Left lung (tissue), 10 donors: ENCODE results near the gene FBXL12. TPM values are rescaled to one million over a fixed set of nuclear protein-coding genes. Genes with fewer than 3 reads are reported as not detected.

Experiments
- ATAC-seq: fragments of 200-7000 bp; cut with Tn5 transposase; one replicate; pipeline ENCODE4 v1.9.1; 2020; ENCODE audit warnings: moderate library complexity
- DNase-seq, 4 donors: peaks; one replicate each; pipeline ENCODE4 v3.0.0-alpha.2; 2013 to 2020
- H3K27ac ChIP-seq, 2 donors: fragments of 200-600 bp; sonication (generic) in 1 of 2; one replicate each; pipeline versions ENCODE4 v1.5.0 to v1.8.0; 2020 to 2021
- H3K27me3 ChIP-seq, 2 donors: fragments of 200-600 bp; sonication (generic) in 1 of 2; one replicate each; pipeline versions ENCODE4 v1.5.0 to v1.8.0; 2020 to 2021
- H3K36me3 ChIP-seq, 2 donors: fragments of 200-600 bp; sonication (generic) in 1 of 2; one replicate each; pipeline versions ENCODE4 v1.5.0 to v1.8.0; 2020 to 2021
- H3K4me1 ChIP-seq, 2 donors: fragments of 200-600 bp; one replicate each; pipeline ENCODE4 v1.8.0; 2021
- H3K4me3 ChIP-seq, 2 donors: fragments of 200-600 bp; sonication (generic) in 1 of 2; one replicate each; pipeline versions ENCODE4 v1.5.0 to v1.8.0; 2020 to 2021; ENCODE audit warnings: mild to moderate bottlenecking in 1 of 2
- H3K9me3 ChIP-seq, 2 donors: fragments of 200-600 bp; sonication (generic) in 1 of 2; one replicate each; pipeline versions ENCODE4 v1.5.0 to v1.8.0; 2020 to 2021
- CTCF ChIP-seq, 2 donors: fragments of 200-600 bp; sonication (generic) in 1 of 2; IDR thresholded peaks; one replicate each; pipeline versions ENCODE4 v1.5.0 to v1.8.0; 2021; ENCODE audit warnings: antibody characterized with exemption in 2 of 2
- intact Hi-C, 2 donors: fragments of 100-400 bp; cut with DNase I; formaldehyde crosslinking; loops; one replicate each; pipeline versions ENCODE4 v1.11.2 to v1.14.2; 2022
- polyA plus RNA-seq, 6 donors: library from polyadenylated mRNA; unstranded; fragments of 120-200 nt; gene quantifications; one replicate each; pipeline ENCODE4 v1.2.1, GENCODE V29; 2013; ENCODE audit not compliant: insufficient read length in 6 of 6
- total RNA-seq, 2 donors: library from RNA; stranded (reverse); fragmentation: NEBNext Ultra II Directional; extraction: Animal tissue kit (Norgen Biotek cat#: 25700); gene quantifications; one replicate each; pipeline ENCODE4 v1.2.1, GENCODE V29; 2021
- donor health status: DM: no; HTN: yes; CAD: no.
- donor health status: DM: no; HTN: no; CAD: no.

FBXL12 gene
- total and polyA plus RNA-seq, 8 donors, result 22.3 to 40.5 (median 33.9) TPM

- ATAC-seq (no peak), DNase-seq (no peak)
- no peak overlapping the region for H3K27ac ChIP-seq
- peaks cover 0 to 4% of the 10 kb centered on the region in 2 donors for H3K4me1 ChIP-seq
- no peaks in the 10 kb centered on the region for H3K9me3 ChIP-seq
- H3K4me3 ChIP-seq, result no peak overlapping the region
- H3K36me3 ChIP-seq, result no peaks in the 10 kb centered on the region
- no peak for TF ChIP-seq CTCF (IDR thresholded peaks at IDR 0.05)
- no peaks in the 10 kb centered on the region for H3K27me3 ChIP-seq
- intact Hi-C loops, result no loop called here
Measured at GRCh38 chr19:9862938-9863337, 44.1 kb upstream of the FBXL12 start.

GRCh38 chr19:9861503-9861902 is 42.6 kb upstream of the FBXL12 start:
- TF ChIP-seq CTCF (IDR thresholded peaks at IDR 0.05), result no peak
- DNase-seq (no peak), ATAC-seq (no peak)
- H3K9me3 ChIP-seq, result no peaks in the 10 kb centered on the region
- peaks cover 0 to 8% of the 10 kb centered on the region in 2 donors for H3K4me1 ChIP-seq
- H3K27me3 ChIP-seq, result no peaks in the 10 kb centered on the region
- H3K4me3 ChIP-seq, result no peak overlapping the region
- no peaks in the 10 kb centered on the region for H3K36me3 ChIP-seq
- no peak overlapping the region for H3K27ac ChIP-seq
- intact Hi-C loops, result no loop called here

- intact Hi-C loops, result no loop called here
- no peak overlapping the region for H3K27ac ChIP-seq
- no peak for DNase-seq
- no peaks in the 10 kb centered on the region for H3K36me3 ChIP-seq
- H3K9me3 ChIP-seq, result no peaks in the 10 kb centered on the region
- no peak for TF ChIP-seq CTCF (IDR thresholded peaks at IDR 0.05)
- H3K27me3 ChIP-seq, result no peaks in the 10 kb centered on the region
- H3K4me3 ChIP-seq, result no peak overlapping the region
- peaks cover 0 to 8% of the 10 kb centered on the region in 2 donors for H3K4me1 ChIP-seq
- no peak for ATAC-seq
Measured at GRCh38 chr19:9860407-9860806, 41.5 kb upstream of the FBXL12 start.

- Histone ChIP-seq H3K27ac (no peak overlapping the region), H3K36me3 (no peaks in the 10 kb centered on the region), H3K27me3 (no peaks in the 10 kb centered on the region), H3K4me1 (peaks cover 0 to 8% of the 10 kb centered on the region in 2 donors), H3K4me3 (no peak overlapping the region), H3K9me3 (no peaks in the 10 kb centered on the region)
- no peak for TF ChIP-seq CTCF (IDR thresholded peaks at IDR 0.05)
- intact Hi-C loops, result no loop called here
- no peak for ATAC-seq
- no peak for DNase-seq
Measured at GRCh38 chr19:9858766-9859165, 39.9 kb upstream of the FBXL12 start.

- no peak for ATAC-seq
- intact Hi-C loops, result no loop called here
- Histone ChIP-seq H3K4me3 (no peak overlapping the region), H3K36me3 (no peaks in the 10 kb centered on the region), H3K27ac (peak overlapping the region in 1 of 2 donors; percentile 60), H3K27me3 (no peaks in the 10 kb centered on the region), H3K9me3 (no peaks in the 10 kb centered on the region), H3K4me1 (peaks cover 0 to 8% of the 10 kb centered on the region in 2 donors)
- TF ChIP-seq CTCF (IDR thresholded peaks at IDR 0.05), result no peak
- DNase-seq, result no peak
Measured at GRCh38 chr19:9857920-9858746, 39.3 kb upstream of the FBXL12 start.
